Right lobe of liver (tissue), 6 donors: ENCODE data around the gene CEP70. TPM values are rescaled to one million over a fixed set of nuclear protein-coding genes. Genes with fewer than 3 reads are reported as not detected.

Source experiments
- ATAC-seq, 4 donors: fragments of 200-7000 bp; cut with Tn5 transposase; one replicate each; pipeline ENCODE4 v1.9.1; 2020; ENCODE audit warnings: mild to moderate bottlenecking in 4 of 4, moderate library complexity in 4 of 4
- DNase-seq, 3 donors: peaks; one replicate each; pipeline ENCODE4 v3.0.0-alpha.2; 2020
- H3K27ac ChIP-seq, 3 donors: fragments of 200-600 bp; one replicate each; pipeline ENCODE4 v1.8.0; 2022
- H3K27me3 ChIP-seq, 2 donors: fragments of 200-600 bp; one replicate each; pipeline ENCODE4 v1.8.0; 2022
- H3K36me3 ChIP-seq, 4 donors: fragments of 200-600 bp; sonication (generic) in 1 of 4; one replicate each; pipeline versions ENCODE4 v1.5.1 to v1.8.0; 2017 to 2022; ENCODE audit warnings: control low read depth in 1 of 4
- H3K4me1 ChIP-seq, 4 donors: fragments of 200-600 bp; sonication (generic) in 1 of 4; one replicate each; pipeline versions ENCODE4 v1.5.1 to v1.8.0; 2017 to 2022; ENCODE audit warnings: control low read depth in 1 of 4
- H3K4me3 ChIP-seq, 3 donors: fragments of 200-600 bp; one replicate each; pipeline ENCODE4 v1.8.0; 2022
- H3K9me3 ChIP-seq, 4 donors: fragments of 200-600 bp; sonication (generic) in 1 of 4; one replicate each; pipeline versions ENCODE4 v1.5.1 to v1.8.0; 2017 to 2022; ENCODE audit warnings: control low read depth in 1 of 4
- CTCF ChIP-seq, 4 donors: fragments of 200-600 bp in 3 of 4; fragments of 450-650 bp in 1 of 4; IDR thresholded peaks; one replicate each; pipeline versions ENCODE4 v1.5.1 to v1.8.0; 2016 to 2022; ENCODE audit warnings: antibody characterized with exemption in 4 of 4, mild to moderate bottlenecking in 2 of 4
- POLR2A ChIP-seq: fragments of 450-650 bp; IDR thresholded peaks from one replicate; pipeline ENCODE4 v1.6.1; 2017; ENCODE audit warnings: antibody characterized with exemption, mild to moderate bottlenecking
- WGBS: methylation state at CpG from one replicate; pipeline ENCODE4 v1.1.6; 2018; ENCODE audit warnings: low coverage, low lambda C conversion rate; ENCODE audit not compliant: insufficient coverage; ENCODE audit errors: missing lambda C conversion rate; 5-methylcytosine and 5-hydroxymethylcytosine counted together
- intact Hi-C, 2 donors: fragments of 100-400 bp; cut with DNase I; formaldehyde crosslinking; loops; one replicate each; pipeline versions ENCODE4 v1.11.2 to v1.14.1; 2022
- long read RNA-seq: library from polyadenylated mRNA; unstranded; transcript quantifications from one replicate; pipeline ENCODE4 v2.0.0, GENCODE V29; 2019
- total RNA-seq, 6 experiments: library from RNA; depleted of rRNA in 2 of 6; stranded (reverse); fragments of >200 nt in 2 of 6; fragmentation: NEBNext Ultra II Directional in 3 of 6; extraction: Animal tissue kit (Norgen Biotek cat#: 25700) in 3 of 6; gene quantifications; one replicate each; pipeline versions ENCODE4 v1.1.0 to v1.2.4, GENCODE V29; 2016 to 2023
- donor health status: DM: no; HTN: yes; CAD: no.
- donor health status: DM: no; HTN: no; CAD: no.
- donor health status: DM: no; HTN: no; CAD: no.
- donor health status: DM: no; HTN: yes; CAD: no.
- donor health status: DM: no; HTN: yes; CAD: no.

The CEP70 gene
- total RNA-seq: 10 to 100 TPM; 13.8 to 26.7 (median 21.4) TPM
- long read RNA-seq, partial matches to known transcripts: 5 of 6 reads
- long read RNA-seq, other reads (novel, unspliced or antisense): 0 of 6 reads

GRCh38 chr3:138594150-138594934 is at the start of gene CEP70:
CEP70 (minus strand) TSS chr3:138594260; CDS start chr3:138572927, 21,333 bp downstream.
- peak within 1 kb of the TSS; percentile 68 to 74 (median 69) for H3K4me3 ChIP-seq
- TF ChIP-seq CTCF (IDR thresholded peaks at IDR 0.05) (peak; percentile 90 to 96 (median 92)), POLR2A (peak; percentile 97)
- H3K36me3 ChIP-seq: peaks cover 0 to 12% (median 0%) of the 10 kb centered on the region in 4 donors
- intact Hi-C loops: no loop called here
- no peaks in the 10 kb centered on the region for H3K27me3 ChIP-seq
- WGBS: 3% methylated on average over 7 of the region's 52 CpGs
- H3K4me1 ChIP-seq: peaks cover 0 to 14% (median 0%) of the 10 kb centered on the region in 4 donors
- H3K27ac ChIP-seq: peak within 1 kb of the TSS; percentile 87 to 91 (median 89)
- ATAC-seq (peak; percentile 95 to 98 (median 96)), DNase-seq (peak; percentile 97)
- H3K9me3 ChIP-seq: no peaks in the 10 kb centered on the region

GRCh38 chr3:138642927-138643253 is 48.8 kb upstream of the CEP70 start:
- no peak for ATAC-seq
- intact Hi-C loops: no loop called here
- DNase-seq: no peak
- no peaks in the 10 kb centered on the region for H3K4me1 ChIP-seq
- peaks cover 0 to 9% (median 0%) of the 10 kb centered on the region in 4 donors for H3K9me3 ChIP-seq
- no peaks in the 10 kb centered on the region for H3K36me3 ChIP-seq
- no peak overlapping the region for H3K4me3 ChIP-seq
- WGBS: 100% methylated on average over 1 of the region's 1 CpG
- H3K27me3 ChIP-seq: no peaks in the 10 kb centered on the region
- no peak for TF ChIP-seq CTCF (IDR thresholded peaks at IDR 0.05)
- TF ChIP-seq POLR2A: no peak
- H3K27ac ChIP-seq: no peak overlapping the region

- intact Hi-C loops: no loop called here
- TF ChIP-seq CTCF (IDR thresholded peaks at IDR 0.05): no peak
- no peak for TF ChIP-seq POLR2A
- ATAC-seq (no peak), DNase-seq (no peak)
- Histone ChIP-seq H3K4me1 (no peaks in the 10 kb centered on the region), H3K27ac (no peak overlapping the region), H3K36me3 (no peaks in the 10 kb centered on the region), H3K9me3 (peaks cover 0 to 6% (median 0%) of the 10 kb centered on the region in 4 donors), H3K27me3 (no peaks in the 10 kb centered on the region), H3K4me3 (no peak overlapping the region)
- 67% methylated on average over 4 of the region's 4 CpGs for whole genome bisulfite sequencing
Observed at GRCh38 chr3:138642226-138642926, 48.3 kb upstream of the CEP70 start.

GRCh38 chr3:138640537-138640936 is 46.5 kb upstream of the CEP70 start:
- no peaks in the 10 kb centered on the region for H3K36me3 ChIP-seq
- intact Hi-C loops: no loop called here
- TF ChIP-seq POLR2A: no peak
- no peak for TF ChIP-seq CTCF (IDR thresholded peaks at IDR 0.05)
- H3K4me1 ChIP-seq: no peaks in the 10 kb centered on the region
- DNase-seq (no peak), ATAC-seq (no peak)
- peaks cover 0 to 4% (median 0%) of the 10 kb centered on the region in 4 donors for H3K9me3 ChIP-seq
- H3K4me3 ChIP-seq: no peak overlapping the region
- no peak overlapping the region for H3K27ac ChIP-seq
- no peaks in the 10 kb centered on the region for H3K27me3 ChIP-seq
- WGBS: 75% methylated on average over 4 of the region's 4 CpGs
